Heart left ventricle (tissue), 13 donors: ENCODE results near the gene C11orf42.

Source experiments
- POLR2A ChIP-seq, 2 donors: fragments of 450-650 bp; IDR thresholded peaks; one replicate each; pipeline ENCODE4 v1.6.1; 2017; ENCODE audit warnings: antibody characterized with exemption in 2 of 2, mild to moderate bottlenecking in 2 of 2, moderate library complexity in 2 of 2
- TF ChIP-seq, protein P1 (sequence below), 12 donors: fragments of 200-600 bp; sonication (generic) in 4 of 12; IDR thresholded peaks; one replicate each; pipeline versions ENCODE4 v1.5.0 to v1.8.0; 2018 to 2022; ENCODE audit warnings: antibody characterized with exemption in 12 of 12, mild to moderate bottlenecking in 5 of 12
- donor health status: ischemic (EF 13 %, LVEDD 7.1; RV severe dilation, severe dysfunction).
- donor health status: DM: no; HTN: yes; CAD: no.
- donor health status: DM: no; HTN: no; CAD: no.
- donor health status: ischemic (EF 25% LVEDD 6.9; RV normal size, moderate dysfunction).
- donor health status: ischemic (EF 25% LVEDD 5.7; RV mildly dilated, moderate dysfunction).
- donor health status: ischemic (EF 35%, LVEDD 5.7; RV mildly dilated, moderate dysfunction).
- donor health status: nonischemic (EF 11% LVEDD 7.7; RV severe dilation, severe dysfunction).
- donor health status: DM: yes; HTN: yes; CAD: no.
- donor health status: PGD.
- donor health status: ischemic (EF 29% LVEDD 5.4; RV normal size, mild dysfunction).
- donor health status: nonischemic (EF 23%, LVEDD 6.1; RV moderate dilation, normal function).

- TF ChIP-seq POLR2A (IDR thresholded peaks at IDR 0.05) = no peak
- TF ChIP-seq, protein P1, sequence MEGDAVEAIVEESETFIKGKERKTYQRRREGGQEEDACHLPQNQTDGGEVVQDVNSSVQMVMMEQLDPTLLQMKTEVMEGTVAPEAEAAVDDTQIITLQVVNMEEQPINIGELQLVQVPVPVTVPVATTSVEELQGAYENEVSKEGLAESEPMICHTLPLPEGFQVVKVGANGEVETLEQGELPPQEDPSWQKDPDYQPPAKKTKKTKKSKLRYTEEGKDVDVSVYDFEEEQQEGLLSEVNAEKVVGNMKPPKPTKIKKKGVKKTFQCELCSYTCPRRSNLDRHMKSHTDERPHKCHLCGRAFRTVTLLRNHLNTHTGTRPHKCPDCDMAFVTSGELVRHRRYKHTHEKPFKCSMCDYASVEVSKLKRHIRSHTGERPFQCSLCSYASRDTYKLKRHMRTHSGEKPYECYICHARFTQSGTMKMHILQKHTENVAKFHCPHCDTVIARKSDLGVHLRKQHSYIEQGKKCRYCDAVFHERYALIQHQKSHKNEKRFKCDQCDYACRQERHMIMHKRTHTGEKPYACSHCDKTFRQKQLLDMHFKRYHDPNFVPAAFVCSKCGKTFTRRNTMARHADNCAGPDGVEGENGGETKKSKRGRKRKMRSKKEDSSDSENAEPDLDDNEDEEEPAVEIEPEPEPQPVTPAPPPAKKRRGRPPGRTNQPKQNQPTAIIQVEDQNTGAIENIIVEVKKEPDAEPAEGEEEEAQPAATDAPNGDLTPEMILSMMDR (IDR thresholded peaks at IDR 0.05) = no peak
Measured at GRCh38 chr11:6251990-6252473, 46.7 kb downstream of the C11orf42 start.
